ENCODE results near the gene FUZ. TPM values are rescaled to one million over a fixed set of nuclear protein-coding genes. Genes with fewer than 3 reads are reported as not detected.

The FUZ gene
- total and polyA plus RNA-seq, 2 of the 8 experiments (the other 6 are each of a cell fraction or from before 2014, with no cell fraction given), result 28.4 to 33.9 TPM

DNA sequence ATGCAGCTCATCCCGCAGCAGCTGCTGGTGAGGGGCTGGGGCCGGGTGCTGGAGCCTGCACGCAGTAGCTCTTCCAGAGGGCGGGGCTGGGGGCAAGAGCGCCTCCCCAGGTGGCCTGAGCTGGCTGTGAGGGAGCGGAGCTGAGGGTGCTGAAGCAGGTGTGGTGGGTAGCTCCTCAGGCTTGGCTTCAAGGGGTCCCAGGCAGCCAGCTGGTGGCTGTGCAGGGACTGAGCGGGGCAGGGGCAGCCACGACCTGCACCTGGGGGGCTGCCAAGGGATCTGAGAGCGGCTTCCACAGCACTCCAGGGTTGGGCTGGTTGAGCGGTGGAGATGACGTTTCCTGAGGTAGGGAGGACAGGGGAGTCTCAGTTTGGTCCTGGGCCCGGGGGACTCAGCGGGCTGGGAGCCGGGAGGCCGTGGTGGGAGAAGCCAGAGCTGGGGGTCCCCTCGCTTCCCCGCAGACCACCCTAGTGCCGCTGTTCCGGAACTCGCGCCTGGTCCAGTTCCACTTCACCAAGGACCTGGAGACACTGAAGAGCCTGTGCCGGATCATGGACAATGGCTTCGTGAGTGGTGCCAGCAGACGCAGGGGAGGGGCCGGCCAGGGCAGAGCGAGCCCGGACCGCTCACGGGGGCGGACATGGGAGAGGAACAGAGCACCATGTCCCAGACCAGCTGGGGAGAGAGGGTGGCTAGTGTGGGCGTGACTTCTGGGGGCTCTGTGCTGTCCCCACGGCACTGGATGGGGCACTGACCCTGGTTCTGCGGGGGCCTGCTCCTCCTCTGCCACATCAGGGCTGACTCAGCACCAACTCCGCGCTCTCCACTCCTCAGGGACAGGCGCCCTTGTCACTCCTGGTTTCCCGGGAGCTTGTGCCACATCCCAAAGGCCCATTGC is 45.2 kb upstream of the FUZ start:
- no peak overlapping the region for H3K18ac ChIP-seq (ENCODE audit: extremely low read depth, low read length)
- H2BK12ac ChIP-seq (ENCODE audit: low read depth, low read length), result no peak overlapping the region
- H2BK15ac ChIP-seq (ENCODE audit: low read length), result no peak overlapping the region
- no peak for FAIRE-seq
- H4K91ac ChIP-seq (replicated peaks; ENCODE audit: insufficient read length, low read length), result no peak overlapping the region
- H4K5ac ChIP-seq (ENCODE audit: insufficient read length, low read depth, low read length), result no peak overlapping the region
- H3K56ac ChIP-seq (replicated peaks; ENCODE audit: insufficient read length, low read depth, low read length), result no peak overlapping the region
- H3K4me1 ChIP-seq (replicated peaks in 1 of 4; ENCODE audit: control insufficient read depth in 3 of 4, insufficient read depth in 4 of 4, low read length in 3 of 4), result peaks cover 0 to 7% (median 2%) of the 10 kb centered on the region in 4 experiments; a peak in 4 of 7 replicates
- ChIA-PET CTCF (ENCODE audit: partially characterized antibody) (interaction anchor here (1.7 kb wide), 2 partner anchors 10 to 30 kb away, joined by 3 to 4 read pairs; no protein-coding TSS in a partner anchor), POLR2A (ENCODE audit: partially characterized antibody) (interaction anchor here (0.7 to 12.4 kb wide), 20 partner anchors 8 to 218 kb away, joined by 3 to 247 read pairs (median 4); partner anchors contain the start of genes AKT1S1, FUZ, MED25 and PNKP)
- no peak overlapping the region for H3K23ac ChIP-seq (ENCODE audit: insufficient read length)
- H3K79me2 ChIP-seq (ENCODE audit: control insufficient read depth in 1 of 2, insufficient read depth in 2 of 2, low read length in 2 of 2), result peaks cover 3 to 12% of the 10 kb centered on the region in 2 experiments; a peak in 3 of 4 replicates
- H2BK5ac ChIP-seq (ENCODE audit: low read depth, low read length), result peak overlapping the region; percentile 60; the same call in 1 of the 2 replicates
- H3K9ac ChIP-seq (replicated peaks in 1 of 4; ENCODE audit: extremely low read depth in 1 of 4, low read depth in 3 of 4, low read length in 3 of 4), result no peak overlapping the region
- H3K4ac ChIP-seq (replicated peaks; ENCODE audit: insufficient read length, low read depth, low read length), result no peak overlapping the region
- peaks cover 21 to 74% (median 49%) of the 10 kb centered on the region in 4 experiments for H3K36me3 ChIP-seq (ENCODE audit: control insufficient read depth in 2 of 4, insufficient read depth in 4 of 4, low read length in 3 of 4)
- H3K79me1 ChIP-seq (ENCODE audit: low read depth, low read length), result peaks cover 11% of the 10 kb centered on the region; the same call in 1 of the 2 replicates
- no peak overlapping the region for H2AK5ac ChIP-seq (ENCODE audit: low read depth, low read length)
- H3K14ac ChIP-seq (ENCODE audit: insufficient read length), result no peak overlapping the region
- peak overlapping the region; percentile 47; the same call in 1 of the 2 replicates for H4K8ac ChIP-seq (ENCODE audit: extremely low read depth, insufficient read depth, low read length)
- 94% methylated on average over 33 of the region's 37 CpGs; no CpG with 5 or more reads in 1 of the 2 experiments for WGBS, 2 experiments (ENCODE audit: extremely low coverage in 1 of 2, insufficient coverage in 1 of 2, insufficient read length in 1 of 2, insufficient replicate concordance in 2 of 2, low coverage in 1 of 2, low lambda C conversion rate in 2 of 2, missing lambda C conversion rate in 1 of 2)
- H2AFZ ChIP-seq (ENCODE audit: low read length), result no peak overlapping the region
- no peak overlapping the region for H3K4me3 ChIP-seq (ENCODE audit: extremely low read depth in 1 of 4, insufficient read depth in 2 of 4, low read depth in 3 of 4, low read length in 4 of 4)
- peaks cover 46 to 59% of the 10 kb centered on the region in 2 experiments for H4K20me1 ChIP-seq (replicated peaks in 1 of 2; ENCODE audit: control insufficient read depth in 1 of 2, insufficient read depth in 2 of 2, low read length in 2 of 2)
- no peaks in the 10 kb centered on the region for H3K27me3 ChIP-seq (replicated peaks in 1 of 4; ENCODE audit: control insufficient read depth in 3 of 4, extremely low read depth in 1 of 4, insufficient read depth in 3 of 4, low read length in 3 of 4)
- no peak overlapping the region for H3K4me2 ChIP-seq (ENCODE audit: insufficient read depth in 1 of 2, low read depth in 2 of 2, low read length in 2 of 2)
- H2BK20ac ChIP-seq (ENCODE audit: low read length), result no peak overlapping the region
- H3K9me3 ChIP-seq (ENCODE audit: insufficient read depth in 2 of 2, low read depth in 1 of 2, low read length in 1 of 2), result no peaks in the 10 kb centered on the region
- no peaks in the 10 kb centered on the region for H3K23me2 ChIP-seq (ENCODE audit: low read depth, low read length)
- no peak overlapping the region for H2BK120ac ChIP-seq (replicated peaks; ENCODE audit: low read depth, low read length)
- no peak for DNase-seq (ENCODE audit: low read depth in 1 of 2, low spot score in 2 of 2)
- H3K27ac ChIP-seq (ENCODE audit: low read depth, low read length), result no peak overlapping the region
- TF ChIP-seq CBX5 (IDR thresholded peaks at IDR 0.05; ENCODE audit: low read depth, low read length) (no peak), CHD1 (IDR thresholded peaks at IDR 0.05; ENCODE audit: low read depth, low read length) (no peak), POLR2AphosphoS5 (IDR thresholded peaks at IDR 0.05; ENCODE audit: low read depth, low read length) (peak; percentile 85; the same call in 1 of the 2 replicates), SIRT6 (IDR thresholded peaks at IDR 0.05; ENCODE audit: low read length) (no peak), PHF8 (conservative IDR thresholded peaks at IDR 0.05; ENCODE audit: low read depth, low read length) (no peak), EZH2 (IDR thresholded peaks at IDR 0.05; ENCODE audit: low read depth, low read length, severe bottlenecking) (no peak), SAP30 (IDR thresholded peaks at IDR 0.05; ENCODE audit: insufficient read depth, insufficient replicate concordance, low read length) (no peak), POLR2A (IDR thresholded peaks at IDR 0.05; ENCODE audit: control extremely low read depth in 1 of 2, low read depth in 2 of 2, low read length in 2 of 2) (peak in 1 of 2 experiments; percentile 67; a peak in 2 of 3 replicates), MAFK (IDR thresholded peaks at IDR 0.05; ENCODE audit: low read depth, low read length) (no peak), SIN3A (conservative IDR thresholded peaks at IDR 0.05 in 1 of 2, IDR thresholded peaks at IDR 0.05 in 1 of 2; ENCODE audit: low read depth in 1 of 2, low read length in 2 of 2) (no peak)
- TF ChIP-seq, protein P1, sequence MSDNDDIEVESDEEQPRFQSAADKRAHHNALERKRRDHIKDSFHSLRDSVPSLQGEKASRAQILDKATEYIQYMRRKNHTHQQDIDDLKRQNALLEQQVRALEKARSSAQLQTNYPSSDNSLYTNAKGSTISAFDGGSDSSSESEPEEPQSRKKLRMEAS (IDR thresholded peaks at IDR 0.05), result no peak

Data from H1 (cell line).